DOHH2 (cell line): ENCODE measurements around the gene SERPINB13.

Experiments used
- EZH2phosphoT487 ChIP-seq: fragments of 200-600 bp; sonication (generic); IDR thresholded peaks from 2 replicates; pipeline ENCODE4 v1.6.1; 2017; ENCODE audit warnings: borderline replicate concordance, mild to moderate bottlenecking, antibody characterized with exemption, low read length, moderate library complexity, mixed read lengths
- TF ChIP-seq, protein P1 (sequence below): fragments of 200-600 bp; sonication (generic); IDR thresholded peaks from one replicate; pipeline ENCODE4 v1.5.1; 2014; ENCODE audit warnings: antibody characterized with exemption, mild to moderate bottlenecking, low read depth, low read length; ENCODE audit not compliant: poor library complexity, severe bottlenecking

DNA sequence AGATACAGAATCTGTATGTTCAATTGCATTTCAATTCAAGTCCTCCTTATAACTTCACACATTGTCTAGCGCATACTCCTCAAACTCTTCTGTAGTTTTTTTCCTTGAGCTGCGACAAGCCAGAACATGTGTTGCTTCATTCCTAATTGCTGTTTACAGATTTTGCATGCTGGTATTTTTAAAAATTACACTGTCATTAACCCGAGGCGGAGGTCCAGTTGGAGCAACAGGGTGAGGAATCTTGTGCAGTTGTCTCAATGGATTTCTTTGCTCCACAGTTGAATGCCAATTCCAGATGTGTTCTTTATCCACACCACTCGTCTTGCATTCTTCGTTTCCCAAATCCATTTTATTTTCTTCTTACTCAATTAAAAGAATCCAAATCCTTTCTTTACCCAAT lies 16.4 kb upstream of the SERPINB13 start:
- TF ChIP-seq, protein P1, sequence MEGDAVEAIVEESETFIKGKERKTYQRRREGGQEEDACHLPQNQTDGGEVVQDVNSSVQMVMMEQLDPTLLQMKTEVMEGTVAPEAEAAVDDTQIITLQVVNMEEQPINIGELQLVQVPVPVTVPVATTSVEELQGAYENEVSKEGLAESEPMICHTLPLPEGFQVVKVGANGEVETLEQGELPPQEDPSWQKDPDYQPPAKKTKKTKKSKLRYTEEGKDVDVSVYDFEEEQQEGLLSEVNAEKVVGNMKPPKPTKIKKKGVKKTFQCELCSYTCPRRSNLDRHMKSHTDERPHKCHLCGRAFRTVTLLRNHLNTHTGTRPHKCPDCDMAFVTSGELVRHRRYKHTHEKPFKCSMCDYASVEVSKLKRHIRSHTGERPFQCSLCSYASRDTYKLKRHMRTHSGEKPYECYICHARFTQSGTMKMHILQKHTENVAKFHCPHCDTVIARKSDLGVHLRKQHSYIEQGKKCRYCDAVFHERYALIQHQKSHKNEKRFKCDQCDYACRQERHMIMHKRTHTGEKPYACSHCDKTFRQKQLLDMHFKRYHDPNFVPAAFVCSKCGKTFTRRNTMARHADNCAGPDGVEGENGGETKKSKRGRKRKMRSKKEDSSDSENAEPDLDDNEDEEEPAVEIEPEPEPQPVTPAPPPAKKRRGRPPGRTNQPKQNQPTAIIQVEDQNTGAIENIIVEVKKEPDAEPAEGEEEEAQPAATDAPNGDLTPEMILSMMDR, result no peak
- no peak for TF ChIP-seq EZH2phosphoT487
